ENCODE measurements around the gene CPA1.

The CPA1 gene

GRCh38 chr7:130425796-130426195 lies 45.5 kb downstream of the CPA1 start:
- DNase-seq (ENCODE audit: low read depth, low spot score): no peak

GRCh38 chr7:130426564-130426963 lies 46.3 kb downstream of the CPA1 start:
- no peak for DNase-seq (ENCODE audit: low read depth, low spot score)

- no peak for DNase-seq (ENCODE audit: low read depth, low spot score)
Measured at GRCh38 chr7:130429019-130429418, 48.7 kb downstream of the CPA1 start.

GRCh38 chr7:130430115-130430514 lies 49.8 kb downstream of the CPA1 start:
- no peak for DNase-seq (ENCODE audit: low read depth, low spot score)

- no peak for DNase-seq (ENCODE audit: low read depth, low spot score)
Measured at GRCh38 chr7:130430841-130431666, 50.8 kb downstream of the CPA1 start.

GRCh38 chr7:130432886-130433285 lies 52.6 kb downstream of the CPA1 start:
- peak; percentile 34 for DNase-seq (ENCODE audit: low read depth, low spot score)

GRCh38 chr7:130433301-130433700 lies 53.0 kb downstream of the CPA1 start:
- DNase-seq (ENCODE audit: low read depth, low spot score): no peak

GRCh38 chr7:130435311-130435854 lies 55.1 kb downstream of the CPA1 start:
- DNase-seq (ENCODE audit: low read depth, low spot score): no peak

- no peak for DNase-seq (ENCODE audit: low read depth, low spot score)
Measured at GRCh38 chr7:130436253-130436652, 56.0 kb downstream of the CPA1 start.
